Thoracic aorta (tissue), 2 donors: ENCODE results near the gene HSDL1. TPM values are rescaled to one million over a fixed set of nuclear protein-coding genes. Genes with fewer than 3 reads are reported as not detected.
"Not testable (repeated sequence)": the region's sequence is repeated elsewhere in the genome, so short reads cannot be mapped to it uniquely, and the experiment has no call there.

Experiments
- ATAC-seq: fragments of 150-250 bp; one replicate; pipeline ENCODE4 v1.8.0; 2017; ENCODE audit warnings: low read depth; ENCODE audit not compliant: insufficient number of reproducible peaks, low FRiP score
- DNase-seq: peaks from one replicate; pipeline ENCODE4 v3.0.0-alpha.2; 2020; ENCODE audit warnings: low spot score
- H3K27ac ChIP-seq, 2 donors: fragments of 200-600 bp; sonication (generic); 1 replicate in 1 of 2; 2 replicates in 1 of 2; pipeline ENCODE4 v1.5.1; 2016; ENCODE audit warnings: mild to moderate bottlenecking in 2 of 2, moderate library complexity in 2 of 2
- H3K27me3 ChIP-seq: fragments of 200-600 bp; sonication (generic); replicated peaks from 2 replicates; pipeline ENCODE4 v1.6.0; 2016; ENCODE audit warnings: mild to moderate bottlenecking; ENCODE audit not compliant: insufficient read depth
- H3K36me3 ChIP-seq: fragments of 200-600 bp; sonication (generic); one replicate; pipeline ENCODE4 v1.5.1; 2016
- H3K4me1 ChIP-seq, 2 donors: fragments of 200-600 bp; sonication (generic); 1 replicate in 1 of 2; 2 replicates in 1 of 2; pipeline versions ENCODE4 v1.5.1 to v1.6.0; 2016; ENCODE audit warnings: low read depth in 2 of 2, mild to moderate bottlenecking in 1 of 2; ENCODE audit not compliant: control insufficient read depth in 1 of 2
- H3K4me3 ChIP-seq: fragments of 200-600 bp; sonication (generic); 2 replicates; pipeline ENCODE4 v1.5.1; 2016; ENCODE audit warnings: mild to moderate bottlenecking
- H3K9me3 ChIP-seq: fragments of 200-600 bp; sonication (generic); 2 replicates; pipeline ENCODE4 v1.5.1; 2016
- total RNA-seq, 2 donors: library from RNA; depleted of rRNA; stranded (reverse); fragments of >200 nt; gene quantifications; one replicate each; pipeline versions ENCODE4 v1.1.0 to v1.2.3, GENCODE V29; 2016
- TF ChIP-seq, protein P1 (sequence below): fragments of 200-600 bp; sonication (generic); IDR thresholded peaks from one replicate; pipeline ENCODE4 v1.5.1; 2019; ENCODE audit warnings: antibody characterized with exemption

HSDL1 gene
- total RNA-seq, 2 donors from 2014 or later: 7.2 to 14.4 TPM

GRCh38 chr16:84131117-84131516 lies 13.9 kb downstream of the HSDL1 start:
- Histone ChIP-seq H3K36me3 (peaks cover 10% of the 10 kb centered on the region), H3K27me3 (no peaks in the 10 kb centered on the region), H3K4me1 (no peaks in the 10 kb centered on the region), H3K4me3 (no peak overlapping the region), H3K27ac (no peak overlapping the region), H3K9me3 (no peaks in the 10 kb centered on the region)
- ATAC-seq (no peak), DNase-seq (no peak)
- TF ChIP-seq, protein P1, sequence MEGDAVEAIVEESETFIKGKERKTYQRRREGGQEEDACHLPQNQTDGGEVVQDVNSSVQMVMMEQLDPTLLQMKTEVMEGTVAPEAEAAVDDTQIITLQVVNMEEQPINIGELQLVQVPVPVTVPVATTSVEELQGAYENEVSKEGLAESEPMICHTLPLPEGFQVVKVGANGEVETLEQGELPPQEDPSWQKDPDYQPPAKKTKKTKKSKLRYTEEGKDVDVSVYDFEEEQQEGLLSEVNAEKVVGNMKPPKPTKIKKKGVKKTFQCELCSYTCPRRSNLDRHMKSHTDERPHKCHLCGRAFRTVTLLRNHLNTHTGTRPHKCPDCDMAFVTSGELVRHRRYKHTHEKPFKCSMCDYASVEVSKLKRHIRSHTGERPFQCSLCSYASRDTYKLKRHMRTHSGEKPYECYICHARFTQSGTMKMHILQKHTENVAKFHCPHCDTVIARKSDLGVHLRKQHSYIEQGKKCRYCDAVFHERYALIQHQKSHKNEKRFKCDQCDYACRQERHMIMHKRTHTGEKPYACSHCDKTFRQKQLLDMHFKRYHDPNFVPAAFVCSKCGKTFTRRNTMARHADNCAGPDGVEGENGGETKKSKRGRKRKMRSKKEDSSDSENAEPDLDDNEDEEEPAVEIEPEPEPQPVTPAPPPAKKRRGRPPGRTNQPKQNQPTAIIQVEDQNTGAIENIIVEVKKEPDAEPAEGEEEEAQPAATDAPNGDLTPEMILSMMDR: no peak

- Histone ChIP-seq H3K27me3 (no peaks in the 10 kb centered on the region), H3K9me3 (no peaks in the 10 kb centered on the region), H3K4me1 (no peaks in the 10 kb centered on the region), H3K36me3 (peaks cover 10% of the 10 kb centered on the region), H3K4me3 (no peak overlapping the region), H3K27ac (no peak overlapping the region)
- DNase-seq (no peak), ATAC-seq (no peak)
- TF ChIP-seq, protein P1: no peak
Observed at GRCh38 chr16:84124257-84125073, 20.5 kb downstream of the HSDL1 start.

- ATAC-seq (no peak), DNase-seq (no peak)
- H3K27me3 ChIP-seq: no peaks in the 10 kb centered on the region
- no peak overlapping the region for H3K4me3 ChIP-seq
- peaks cover 4% of the 10 kb centered on the region for H3K36me3 ChIP-seq
- no peaks in the 10 kb centered on the region for H3K9me3 ChIP-seq
- peaks cover 0 to 6% of the 10 kb centered on the region in 2 donors for H3K4me1 ChIP-seq
- TF ChIP-seq, protein P1: no peak
- no peak overlapping the region for H3K27ac ChIP-seq
Observed at GRCh38 chr16:84121007-84121406, 24.0 kb downstream of the HSDL1 start.

DNA sequence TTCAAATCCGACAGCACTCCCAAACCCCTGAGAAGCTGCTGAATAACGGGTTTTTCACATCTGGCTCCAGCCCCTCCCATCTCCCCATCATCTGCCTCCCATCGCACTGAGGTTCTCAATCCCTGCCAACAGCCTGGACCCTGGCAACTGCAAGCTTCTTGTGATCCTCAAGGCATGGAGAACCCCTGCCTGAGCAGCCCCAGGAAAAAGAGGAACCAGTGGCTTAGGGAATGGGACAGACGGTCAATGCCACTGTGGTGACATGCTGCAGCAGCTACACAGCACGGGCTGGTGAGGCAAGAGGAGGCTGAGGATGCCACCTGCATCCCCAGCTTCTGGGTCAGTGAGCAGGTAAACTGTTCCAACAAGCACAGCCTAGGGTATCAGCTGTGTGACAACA lies 25.0 kb downstream of the HSDL1 start:
- Histone ChIP-seq H3K36me3 (peaks cover 4% of the 10 kb centered on the region), H3K4me3 (no peak overlapping the region), H3K9me3 (no peaks in the 10 kb centered on the region), H3K27ac (no peak overlapping the region), H3K4me1 (peaks cover 3 to 15% of the 10 kb centered on the region in 2 donors), H3K27me3 (no peaks in the 10 kb centered on the region)
- no peak for ATAC-seq
- no peak for DNase-seq
- TF ChIP-seq, protein P1: no peak

DNA sequence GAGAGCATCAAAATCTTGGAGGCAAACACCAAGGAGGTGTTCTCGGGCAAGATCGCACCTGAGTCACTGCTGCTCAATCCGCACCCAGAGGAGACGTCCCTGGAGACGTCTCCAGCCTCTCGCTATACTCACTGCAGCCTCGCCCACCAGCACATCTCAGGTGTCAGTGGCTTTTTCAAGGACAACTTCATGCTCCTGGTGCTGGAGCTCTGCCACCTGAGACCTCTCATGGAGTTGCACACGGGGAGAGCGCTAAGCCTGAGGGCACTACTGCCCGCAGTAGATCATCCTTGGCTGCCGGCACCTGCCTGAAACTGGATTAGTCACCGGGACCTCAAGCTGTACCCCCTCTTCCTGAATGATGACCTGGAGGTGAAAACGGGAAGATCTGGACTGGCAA lies 25.6 kb downstream of the HSDL1 start:
- no peaks in the 10 kb centered on the region for H3K9me3 ChIP-seq
- no peak overlapping the region for H3K27ac ChIP-seq
- H3K4me3 ChIP-seq: no peak overlapping the region
- no peak for DNase-seq
- peaks cover 3% of the 10 kb centered on the region for H3K36me3 ChIP-seq
- no peak for ATAC-seq
- peaks cover 3 to 22% of the 10 kb centered on the region in 2 donors for H3K4me1 ChIP-seq
- TF ChIP-seq, protein P1: no peak
- H3K27me3 ChIP-seq: no peaks in the 10 kb centered on the region

DNA sequence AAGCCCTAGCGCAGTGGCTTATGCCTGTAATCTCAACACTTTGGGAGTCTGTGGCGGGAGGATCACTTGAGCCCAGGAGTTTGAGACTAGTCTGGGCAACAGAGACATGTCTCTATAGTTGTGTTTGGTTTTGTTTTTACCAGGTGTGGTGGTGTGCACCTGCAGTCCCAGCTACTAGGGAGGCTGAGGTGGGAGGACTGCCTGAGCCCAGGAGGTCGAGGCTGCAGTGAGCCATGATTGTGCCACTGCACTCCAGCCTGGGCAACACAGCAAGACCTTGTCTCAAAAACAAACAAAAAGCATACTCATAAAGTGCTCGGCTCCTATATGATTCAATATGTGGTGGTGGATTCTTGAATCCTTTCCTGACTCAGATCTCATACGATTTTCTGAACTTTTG lies 26.7 kb downstream of the HSDL1 start:
- H3K4me3 ChIP-seq, H3K27me3 ChIP-seq, DNase-seq, ATAC-seq, H3K36me3 ChIP-seq, H3K27ac ChIP-seq, H3K9me3 ChIP-seq: not testable (repeated sequence)
- H3K4me1 ChIP-seq: peaks cover 3 to 24% of the 10 kb centered on the region in 2 donors
